ENCODE results near the gene ATP7B. TPM values are rescaled to one million over a fixed set of nuclear protein-coding genes. Genes with fewer than 3 reads are reported as not detected.
"Not testable (repeated sequence)": the region's sequence is repeated elsewhere in the genome, so short reads cannot be mapped to it uniquely, and the experiment has no call there.

ATP7B gene
- total RNA-seq: 1 to 10 TPM; 2.3 to 3.0 TPM

DNA sequence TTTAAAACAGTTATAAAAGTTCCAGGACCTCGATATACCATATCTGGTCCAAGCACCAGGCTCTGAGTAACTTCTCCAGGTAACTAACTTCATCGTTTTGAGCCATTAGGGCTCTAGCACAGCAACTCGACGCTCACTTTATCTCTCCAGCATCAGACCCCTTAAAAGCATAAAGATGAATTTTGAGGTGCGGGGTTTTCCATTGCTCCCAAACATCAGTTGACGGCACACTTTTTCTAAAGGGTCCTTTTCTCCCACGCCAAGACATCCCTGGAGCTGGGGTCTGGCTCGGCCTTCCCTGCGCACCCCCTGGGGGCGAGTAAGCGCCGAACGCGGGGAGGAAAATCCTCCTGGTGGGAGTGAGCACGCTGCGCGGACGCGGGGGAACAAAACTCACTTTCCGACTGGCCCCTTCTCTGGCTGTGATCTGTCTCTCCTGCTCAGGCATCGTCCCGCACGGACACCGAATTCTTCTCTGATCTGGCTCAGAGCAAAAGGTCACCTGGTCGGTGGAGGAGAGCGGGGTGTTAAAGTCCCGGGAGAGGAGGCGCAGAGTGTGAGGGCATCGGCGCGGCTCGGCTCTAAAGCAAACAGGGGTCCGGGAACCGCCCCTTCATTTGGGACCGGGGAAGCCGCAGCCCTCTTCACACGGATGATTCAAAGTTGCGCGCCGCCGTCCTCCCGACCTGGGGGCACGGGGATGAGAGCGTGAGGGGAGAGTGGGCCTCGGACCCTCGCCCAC, at the start of gene ATP7B:
TSS of gene ATP7B (minus strand) at position 561 of the 742 bp plus-strand sequence. CDS start at position 448, 113 bp downstream.
- Mint-ChIP-seq H3K4me3 (peak within 1 kb of the TSS; percentile 93 to 99), H3K27me3 (ENCODE audit: low read depth) (peaks cover 22% of the 10 kb centered on the region), H3K36me3 (ENCODE audit: insufficient read depth in 2 of 2) (peaks cover 5 to 7% of the 10 kb centered on the region in 2 donors), H3K27ac (peak within 1 kb of the TSS; percentile 97), H3K4me1 (ENCODE audit: low read depth) (peaks cover 16% of the 10 kb centered on the region), H3K9me3 (no peaks in the 10 kb centered on the region)
- DNase-seq (peak; percentile 40 to 43), ATAC-seq (replicated peaks in 1 of 2) (peak; percentile 12 to 18)

DNA sequence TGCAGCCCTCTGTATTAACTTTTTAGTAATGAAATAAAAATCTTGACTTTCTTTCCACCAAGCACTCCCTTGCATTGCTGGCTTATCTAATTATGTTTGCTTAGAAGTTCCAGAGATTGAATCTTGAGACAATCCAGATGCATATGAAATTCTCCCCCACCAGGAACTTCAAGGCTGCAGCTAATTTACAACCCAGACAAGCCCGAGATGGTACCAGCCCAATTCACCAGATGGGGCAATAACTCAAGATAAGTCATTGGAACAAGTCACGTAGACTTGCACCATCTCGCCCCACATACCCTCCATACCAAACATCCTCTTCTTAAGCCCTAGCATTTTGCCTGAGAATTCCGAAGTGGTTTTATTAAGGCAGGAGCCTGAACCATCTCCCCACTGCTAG, 42.2 kb upstream of the ATP7B start:
- no peak for DNase-seq
- Mint-ChIP-seq H3K36me3 (ENCODE audit: insufficient read depth in 2 of 2) (peaks cover 1 to 5% of the 10 kb centered on the region in 2 donors), H3K4me1 (ENCODE audit: low read depth) (no peaks in the 10 kb centered on the region), H3K4me3 (no peak overlapping the region), H3K27ac (no peak overlapping the region), H3K9me3 (peaks cover 1 to 8% of the 10 kb centered on the region in 2 donors), H3K27me3 (ENCODE audit: low read depth) (no peaks in the 10 kb centered on the region)
- no peak for ATAC-seq (replicated peaks in 1 of 2)

DNA sequence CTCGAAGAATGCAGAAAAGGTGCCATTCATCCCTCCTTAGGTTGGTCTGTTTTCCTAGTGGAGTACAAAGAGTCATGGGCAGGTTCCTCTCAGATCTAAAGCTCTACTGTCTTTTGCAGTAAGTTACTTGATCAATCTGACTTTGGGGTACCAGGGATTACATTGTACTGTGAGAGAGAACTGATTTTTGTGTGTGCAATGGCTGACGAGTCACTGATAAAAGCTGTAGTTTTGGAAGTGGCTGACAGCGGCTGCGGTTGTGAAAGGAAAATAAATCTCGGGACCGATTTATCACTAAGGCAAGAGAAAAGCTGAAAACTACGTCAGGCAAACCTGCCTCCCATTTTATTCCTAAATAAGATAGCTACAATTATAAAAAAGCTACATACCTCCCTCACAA, 40.1 kb upstream of the ATP7B start:
- Mint-ChIP-seq H3K27ac (no peak overlapping the region), H3K4me1 (ENCODE audit: low read depth) (no peaks in the 10 kb centered on the region), H3K9me3 (peaks cover 1 to 8% of the 10 kb centered on the region in 2 donors), H3K27me3 (ENCODE audit: low read depth) (no peaks in the 10 kb centered on the region), H3K36me3 (ENCODE audit: insufficient read depth in 2 of 2) (peaks cover 1 to 5% of the 10 kb centered on the region in 2 donors), H3K4me3 (no peak overlapping the region)
- DNase-seq (no peak), ATAC-seq (replicated peaks in 1 of 2) (no peak)

DNA sequence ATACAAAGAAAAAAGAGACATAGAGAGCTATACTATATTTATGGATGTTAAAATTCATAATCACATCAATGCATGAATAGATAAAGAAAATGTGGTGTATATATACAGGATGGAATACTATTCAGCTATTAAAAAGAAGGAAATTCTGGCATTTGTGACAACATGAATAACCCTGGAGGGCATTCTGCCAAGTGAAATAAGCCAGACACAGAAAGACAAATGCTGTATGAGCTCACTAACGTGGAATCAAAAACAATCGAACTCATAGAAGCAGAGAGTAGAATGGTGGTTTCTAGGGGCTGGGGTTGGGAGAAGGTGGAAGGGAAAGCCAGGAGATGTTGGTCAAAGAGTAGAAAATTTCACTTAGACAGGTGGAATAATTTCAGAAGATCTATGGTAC, 37.3 kb upstream of the ATP7B start:
- Mint-ChIP-seq H3K27ac (no peak overlapping the region), H3K9me3 (peaks cover 3 to 7% of the 10 kb centered on the region in 2 donors), H3K36me3 (ENCODE audit: insufficient read depth in 2 of 2) (peaks cover 0 to 5% of the 10 kb centered on the region in 2 donors), H3K4me3 (no peak overlapping the region), H3K27me3 (ENCODE audit: low read depth) (no peaks in the 10 kb centered on the region), H3K4me1 (ENCODE audit: low read depth) (no peaks in the 10 kb centered on the region)
- no peak for ATAC-seq (replicated peaks in 1 of 2)
- no peak for DNase-seq

DNA sequence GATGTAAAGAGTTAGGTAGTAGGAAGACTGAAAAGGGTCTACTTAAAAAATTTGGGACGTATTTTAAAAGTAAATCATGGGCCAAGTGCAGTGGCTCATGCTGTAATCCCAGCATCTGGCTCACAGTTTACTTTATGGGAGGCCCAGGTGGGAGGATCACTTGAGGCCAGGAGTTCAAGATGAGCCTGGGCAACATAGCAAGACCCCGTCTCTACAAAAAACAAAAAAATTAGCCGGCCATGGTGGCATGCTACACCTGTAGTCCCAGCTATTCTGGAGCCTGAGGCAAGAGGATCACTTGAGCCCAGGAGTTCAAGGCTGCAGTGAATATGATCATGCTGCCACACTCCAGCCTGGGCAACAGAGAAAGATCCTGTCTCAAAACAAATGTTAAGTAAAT, 36.2 kb upstream of the ATP7B start:
- H3K36me3 Mint-ChIP-seq (ENCODE audit: insufficient read depth in 2 of 2): peaks cover 0 to 5% of the 10 kb centered on the region in 2 donors
- DNase-seq: no peak
- H3K4me1 Mint-ChIP-seq (ENCODE audit: low read depth): no peaks in the 10 kb centered on the region
- no peaks in the 10 kb centered on the region for H3K27me3 Mint-ChIP-seq (ENCODE audit: low read depth)
- no peak for ATAC-seq (replicated peaks in 1 of 2)
- H3K9me3 Mint-ChIP-seq: peaks cover 3 to 7% of the 10 kb centered on the region in 2 donors
- H3K27ac Mint-ChIP-seq: no peak overlapping the region
- no peak overlapping the region for H3K4me3 Mint-ChIP-seq

DNA sequence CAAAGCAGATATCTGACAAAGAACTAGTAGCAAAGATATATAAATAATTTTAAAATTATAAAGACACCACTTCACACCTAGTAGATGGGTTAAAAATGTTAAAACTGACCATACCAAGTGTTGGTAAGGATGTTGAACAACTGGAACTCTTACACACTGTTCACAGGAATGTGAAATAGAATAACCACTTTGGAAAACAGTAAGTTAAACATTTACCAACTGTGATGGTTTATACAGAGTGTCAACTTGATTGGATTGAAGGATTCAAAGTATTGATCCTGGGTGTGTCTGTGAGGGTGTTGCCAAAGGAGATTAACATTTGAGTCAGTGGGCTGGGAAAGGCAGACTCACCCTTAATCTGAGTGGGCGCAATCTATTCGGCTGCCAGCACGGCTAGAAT, 32.4 kb upstream of the ATP7B start:
- DNase-seq: no peak
- Mint-ChIP-seq H3K4me1 (ENCODE audit: low read depth) (no peaks in the 10 kb centered on the region), H3K4me3 (no peak overlapping the region), H3K27me3 (ENCODE audit: low read depth) (no peaks in the 10 kb centered on the region), H3K9me3 (peaks cover 2 to 6% of the 10 kb centered on the region in 2 donors), H3K36me3 (ENCODE audit: insufficient read depth in 2 of 2) (peaks cover 5 to 7% of the 10 kb centered on the region in 2 donors), H3K27ac (no peak overlapping the region)
- no peak for ATAC-seq (replicated peaks in 1 of 2)

DNA sequence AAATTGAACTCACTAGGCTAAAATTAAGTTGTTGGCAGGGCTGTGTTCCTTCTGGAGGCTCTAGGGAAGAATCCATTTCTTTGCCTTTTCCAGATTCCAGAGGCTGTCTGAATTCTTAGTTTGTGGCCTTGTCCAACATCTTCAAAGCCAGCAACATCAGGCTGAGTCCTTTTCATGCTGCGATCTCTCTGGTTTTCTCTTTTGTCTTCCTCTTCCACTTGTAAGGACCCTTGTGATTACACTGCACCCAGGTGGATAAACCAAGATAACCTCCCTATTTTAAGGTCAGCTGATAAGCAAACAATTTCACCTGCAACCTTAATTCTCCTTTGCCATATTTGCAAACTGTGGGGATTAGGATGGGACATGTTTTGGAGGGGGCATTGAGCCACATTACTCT, 24.8 kb upstream of the ATP7B start:
- H3K27me3 Mint-ChIP-seq (ENCODE audit: low read depth): no peaks in the 10 kb centered on the region
- H3K27ac Mint-ChIP-seq: no peak overlapping the region
- peaks cover 2 to 6% of the 10 kb centered on the region in 2 donors for H3K36me3 Mint-ChIP-seq (ENCODE audit: insufficient read depth in 2 of 2)
- no peak overlapping the region for H3K4me3 Mint-ChIP-seq
- ATAC-seq (replicated peaks in 1 of 2): no peak
- DNase-seq: no peak
- no peaks in the 10 kb centered on the region for H3K4me1 Mint-ChIP-seq (ENCODE audit: low read depth)
- H3K9me3 Mint-ChIP-seq: peaks cover 0 to 3% of the 10 kb centered on the region in 2 donors

DNA sequence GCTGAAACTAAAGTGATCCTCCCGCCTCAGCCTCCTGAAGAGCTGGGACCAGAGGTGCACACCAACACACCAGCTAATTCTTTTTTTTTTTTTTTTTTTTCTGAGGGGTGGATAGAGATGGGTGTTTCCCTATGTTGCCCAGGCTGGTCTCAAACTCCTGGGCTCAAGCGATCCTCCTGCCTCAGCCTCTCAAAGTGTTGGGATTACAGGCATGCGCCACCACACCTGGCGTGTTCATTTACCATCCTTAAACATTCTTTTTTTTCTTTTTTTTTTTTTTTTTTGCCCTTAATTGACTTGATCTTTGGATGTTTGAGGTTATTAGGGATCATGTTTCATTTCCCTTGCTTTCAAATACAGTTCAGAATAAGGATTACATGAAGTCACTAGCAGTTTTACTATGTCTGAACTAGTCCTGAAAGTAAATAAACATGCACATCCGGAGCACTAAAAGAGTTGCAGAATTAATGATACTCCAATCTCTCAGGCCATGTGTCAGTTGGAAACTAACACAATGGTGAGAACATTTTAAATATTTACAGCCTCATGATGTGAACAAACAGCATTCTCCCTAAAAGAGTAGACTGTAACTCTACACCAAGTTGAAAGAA, 23.5 kb upstream of the ATP7B start:
- Mint-ChIP-seq H3K27ac (no peak overlapping the region), H3K4me1 (ENCODE audit: low read depth) (no peaks in the 10 kb centered on the region), H3K36me3 (ENCODE audit: insufficient read depth in 2 of 2) (peaks cover 1 to 3% of the 10 kb centered on the region in 2 donors), H3K27me3 (ENCODE audit: low read depth) (no peaks in the 10 kb centered on the region), H3K4me3 (no peak overlapping the region), H3K9me3 (peaks cover 0 to 3% of the 10 kb centered on the region in 2 donors)
- DNase-seq (no peak), ATAC-seq (replicated peaks in 1 of 2) (no peak)

DNA sequence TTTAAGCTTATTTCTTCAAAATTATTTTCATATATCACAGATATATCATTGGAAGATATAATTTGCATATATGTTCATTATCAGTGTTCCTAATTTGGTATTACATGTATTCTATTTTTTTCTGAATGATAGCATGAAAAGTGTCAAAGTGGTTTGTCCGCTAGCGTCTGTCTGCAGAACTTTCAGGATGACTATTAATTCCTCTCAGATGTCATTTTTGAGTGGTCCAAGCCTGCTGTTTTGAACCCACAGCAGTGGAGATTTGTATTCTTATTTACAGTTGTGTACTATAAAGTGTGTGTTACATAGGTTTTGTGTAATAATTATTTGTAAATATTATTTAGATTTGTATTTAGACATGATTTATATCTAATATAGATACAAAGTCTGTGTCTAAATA, 21.8 kb upstream of the ATP7B start:
- no peak for ATAC-seq (replicated peaks in 1 of 2)

DNA sequence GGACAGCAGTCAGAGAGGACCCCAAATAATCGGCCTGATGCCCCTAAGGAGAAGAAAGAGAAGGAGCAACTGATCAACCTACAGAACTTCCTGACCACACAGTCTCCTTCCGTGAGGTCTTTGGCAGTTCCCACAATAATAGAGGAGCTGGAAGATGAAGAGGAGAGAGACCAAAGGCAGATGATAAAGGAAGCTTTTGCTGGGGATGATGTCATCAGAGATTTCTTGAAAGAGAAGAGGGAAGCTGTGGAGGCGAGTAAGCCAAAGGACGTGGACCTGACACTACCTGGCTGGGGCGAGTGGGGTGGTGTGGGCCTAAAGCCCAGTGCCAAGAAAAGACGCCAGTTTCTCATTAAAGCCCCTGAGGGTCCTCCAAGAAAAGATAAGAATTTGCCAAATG, 19.2 kb upstream of the ATP7B start:
- H3K36me3 Mint-ChIP-seq (ENCODE audit: insufficient read depth in 2 of 2): peaks cover 24 to 26% of the 10 kb centered on the region in 2 donors
- not testable (repeated sequence) for H3K27ac Mint-ChIP-seq; H3K27me3 Mint-ChIP-seq (ENCODE audit: low read depth); H3K4me3 Mint-ChIP-seq; DNase-seq; ATAC-seq (replicated peaks in 1 of 2)
- peaks cover 6 to 11% of the 10 kb centered on the region in 2 donors for H3K9me3 Mint-ChIP-seq
- H3K4me1 Mint-ChIP-seq (ENCODE audit: low read depth): peaks cover 12% of the 10 kb centered on the region

More for the DNA sequence above, 21.8 kb upstream of the ATP7B start:
- peaks cover 11 to 13% of the 10 kb centered on the region in 2 donors for H3K36me3 Mint-ChIP-seq (ENCODE audit: insufficient read depth in 2 of 2)
- DNase-seq: no peak
- no peaks in the 10 kb centered on the region for H3K27me3 Mint-ChIP-seq (ENCODE audit: low read depth)
- H3K27ac Mint-ChIP-seq: no peak overlapping the region
- no peaks in the 10 kb centered on the region for H3K4me1 Mint-ChIP-seq (ENCODE audit: low read depth)
- no peak overlapping the region for H3K4me3 Mint-ChIP-seq
- peaks cover 2 to 6% of the 10 kb centered on the region in 2 donors for H3K9me3 Mint-ChIP-seq

DNA sequence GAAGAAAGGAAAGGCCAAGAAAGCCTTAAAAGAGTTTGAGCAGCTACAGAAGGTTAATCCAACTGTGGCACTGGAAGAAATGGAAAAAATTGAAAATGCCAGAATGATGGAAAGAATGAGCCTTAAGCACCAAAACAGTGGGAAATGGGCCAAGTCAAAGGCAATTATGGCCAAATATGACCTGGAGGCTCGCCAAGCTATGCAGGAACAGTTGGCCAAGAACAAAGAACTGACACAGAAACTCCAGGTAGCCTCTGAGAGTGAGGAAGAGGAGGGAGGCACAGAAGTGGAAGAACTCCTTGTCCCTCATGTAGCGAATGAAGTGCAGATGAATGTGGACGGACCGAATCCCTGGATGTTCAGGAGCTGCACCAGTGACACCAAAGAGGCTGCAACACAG, 18.3 kb upstream of the ATP7B start:
- Mint-ChIP-seq H3K27me3 (ENCODE audit: low read depth) (no peaks in the 10 kb centered on the region), H3K4me1 (ENCODE audit: low read depth) (peaks cover 12% of the 10 kb centered on the region), H3K4me3 (no peak overlapping the region), H3K36me3 (ENCODE audit: insufficient read depth in 2 of 2) (peaks cover 27 to 33% of the 10 kb centered on the region in 2 donors), H3K27ac (peak overlapping the region; percentile 38), H3K9me3 (peaks cover 6 to 11% of the 10 kb centered on the region in 2 donors)
- no peak for DNase-seq
- no peak for ATAC-seq (replicated peaks in 1 of 2)

DNA sequence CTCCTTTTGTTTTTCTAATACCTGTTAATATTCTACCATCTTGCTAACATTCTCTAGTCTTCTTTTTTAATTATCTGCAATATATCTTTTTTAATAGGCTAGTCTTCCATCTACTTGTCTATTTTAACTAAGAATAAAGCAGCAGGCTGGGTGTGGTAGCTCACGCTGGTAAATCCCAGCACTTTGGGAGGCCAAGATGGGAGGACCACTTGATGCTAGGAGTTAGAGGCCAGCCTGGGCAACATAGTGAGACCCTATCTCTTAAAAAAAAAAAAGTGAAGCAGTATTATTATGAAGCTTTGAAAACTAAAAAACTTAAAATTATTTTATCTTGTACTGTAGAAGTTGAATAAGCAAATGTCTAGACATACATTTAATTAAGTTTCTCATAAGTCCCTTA, 16.6 kb upstream of the ATP7B start:
- Mint-ChIP-seq H3K27me3 (ENCODE audit: low read depth) (no peaks in the 10 kb centered on the region), H3K4me3 (no peak overlapping the region), H3K27ac (no peak overlapping the region), H3K36me3 (ENCODE audit: insufficient read depth in 2 of 2) (peaks cover 30 to 41% of the 10 kb centered on the region in 2 donors), H3K4me1 (ENCODE audit: low read depth) (peaks cover 12% of the 10 kb centered on the region), H3K9me3 (peaks cover 6 to 11% of the 10 kb centered on the region in 2 donors)
- DNase-seq (no peak), ATAC-seq (replicated peaks in 1 of 2) (no peak)

DNA sequence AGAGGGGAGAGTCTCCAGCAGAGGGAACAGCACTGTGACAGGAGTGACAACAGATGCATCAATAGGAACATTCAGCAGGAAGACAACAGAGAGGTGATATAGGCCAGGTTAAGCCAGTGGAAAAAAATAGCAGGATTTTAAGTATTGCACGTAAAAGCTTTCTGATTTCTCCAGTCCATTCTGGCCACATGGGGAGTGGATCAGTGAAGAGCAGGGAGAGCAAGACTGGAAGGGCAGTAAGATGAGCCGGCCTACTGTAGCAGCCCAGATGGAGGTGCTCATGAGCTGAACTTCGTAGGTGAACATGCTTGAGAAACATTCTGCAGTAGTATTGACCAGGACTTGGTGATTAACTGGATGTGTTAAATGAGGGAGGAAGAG, 15.0 kb upstream of the ATP7B start:
- peaks cover 6 to 11% of the 10 kb centered on the region in 2 donors for H3K9me3 Mint-ChIP-seq
- DNase-seq: no peak
- H3K4me1 Mint-ChIP-seq (ENCODE audit: low read depth): peaks cover 12% of the 10 kb centered on the region

More for the DNA sequence above, 15.0 kb upstream of the ATP7B start:
- Mint-ChIP-seq H3K27ac (no peak overlapping the region), H3K27me3 (ENCODE audit: low read depth) (no peaks in the 10 kb centered on the region), H3K4me3 (no peak overlapping the region), H3K36me3 (ENCODE audit: insufficient read depth in 2 of 2) (peaks cover 30 to 44% of the 10 kb centered on the region in 2 donors)
- no peak for ATAC-seq (replicated peaks in 1 of 2)
